OCI-LY7 (cell line): ENCODE results near the gene LGR5. TPM values are rescaled to one million over a fixed set of nuclear protein-coding genes. Genes with fewer than 3 reads are reported as not detected.

ENCODE experiments used
- BruUV-seq: library from RNA; stranded (reverse); fragments of 400-500 nt; replicated peaks from 2 replicates; lab custom pipeline; 2021; lab: Mats Ljungman, UMichigan
- CTCF ChIA-PET: fragments of 300-600 bp; sonication (Branson Sonifier 250); formaldehyde crosslinking; loops from one replicate; lab custom pipeline; 2022; ENCODE audit warnings: antibody characterized with exemption; ENCODE audit not compliant: unreplicated experiment; lab: Charles Lee
- POLR2A ChIA-PET: fragments of 300-600 bp; sonication (Branson Sonifier 250); formaldehyde crosslinking; loops from one replicate; lab custom pipeline; 2022; ENCODE audit warnings: antibody characterized with exemption; lab: Charles Lee
- DNase-seq: peaks from one replicate; pipeline ENCODE4 v3.0.0-alpha.2; 2015; ENCODE audit warnings: low spot score
- H2AFZ ChIP-seq: fragments of 200-600 bp; sonication (generic), shearing (Covaris generic); 2 replicates; pipeline ENCODE4 v1.6.1; 2014; ENCODE audit warnings: mild to moderate bottlenecking, antibody characterized with exemption, low read length, moderate library complexity
- H3K27ac ChIP-seq: fragments of 200-600 bp; sonication (generic); 2 replicates; pipeline ENCODE4 v1.5.1; 2014; ENCODE audit warnings: mixed run types, low read depth, mild to moderate bottlenecking, moderate library complexity, low read length, inconsistent platforms; ENCODE audit not compliant: poor library complexity, severe bottlenecking
- H3K36me3 ChIP-seq: fragments of 200-600 bp; sonication (generic); 2 replicates; pipeline ENCODE4 v1.6.1; 2014; ENCODE audit warnings: mild to moderate bottlenecking, antibody characterized with exemption, low read length, moderate library complexity, mixed read lengths; ENCODE audit not compliant: insufficient read depth
- H3K4me1 ChIP-seq: fragments of 200-600 bp; sonication (generic); 2 replicates; pipeline ENCODE4 v1.5.1; 2014; ENCODE audit warnings: mild to moderate bottlenecking, low read length; ENCODE audit not compliant: insufficient read depth, poor library complexity, severe bottlenecking
- H3K4me2 ChIP-seq: fragments of 200-600 bp; sonication (generic); 2 replicates; pipeline ENCODE4 v1.6.1; 2014; ENCODE audit warnings: mild to moderate bottlenecking, low read length
- H3K4me3 ChIP-seq: fragments of 200-600 bp; sonication (generic); 2 replicates; pipeline ENCODE4 v1.5.1; 2014; ENCODE audit warnings: mild to moderate bottlenecking, low read depth, low read length; ENCODE audit not compliant: poor library complexity, severe bottlenecking
- H3K79me2 ChIP-seq: fragments of 200-600 bp; sonication (generic); 2 replicates; pipeline ENCODE4 v1.6.1; 2016; ENCODE audit warnings: low read depth, mild to moderate bottlenecking, low read length, moderate library complexity, mixed read lengths; ENCODE audit not compliant: insufficient read depth
- H3K9me2 ChIP-seq: fragments of 200-600 bp; sonication (generic); 2 replicates; pipeline ENCODE4 v1.6.1; 2016; ENCODE audit warnings: mild to moderate bottlenecking, low read length, mixed read lengths; ENCODE audit not compliant: insufficient read depth
- H3K9me3 ChIP-seq: fragments of 200-600 bp; sonication (generic); 2 replicates; pipeline ENCODE4 v1.6.1; 2014; ENCODE audit warnings: mild to moderate bottlenecking, mixed run types, low read length, mixed read lengths
- H4K20me1 ChIP-seq: fragments of 200-600 bp; sonication (generic); 2 replicates; pipeline ENCODE4 v1.6.1; 2014; ENCODE audit warnings: mild to moderate bottlenecking, antibody characterized with exemption, low read length, moderate library complexity, mixed read lengths; ENCODE audit not compliant: insufficient read depth
- EZH2phosphoT487 ChIP-seq: fragments of 200-600 bp; sonication (generic); IDR thresholded peaks from 2 replicates; pipeline ENCODE4 v1.6.1; 2018; ENCODE audit warnings: low read depth, borderline replicate concordance, mild to moderate bottlenecking, mixed run types, antibody characterized with exemption, low read length, moderate library complexity, mixed read lengths
- intact Hi-C: fragments of 100-400 bp; cut with micrococcal nuclease; formaldehyde crosslinking; loops from one replicate; pipeline ENCODE4 v1.10.0; 2022; ENCODE audit not compliant: unreplicated experiment
- total RNA-seq, 2 experiments: library from RNA; depleted of rRNA in 1 of 2; stranded (reverse); fragments of >200 nt in 1 of 2; shearing (Covaris generic) in 1 of 2; gene quantifications; 2 replicates each; pipeline ENCODE4 v1.2.3, GENCODE V29; 2014 to 2022
- TF ChIP-seq, protein P1 (sequence below): fragments of 200-600 bp; sonication (generic); conservative IDR thresholded peaks from 2 replicates; pipeline ENCODE4 v1.5.1; 2014; ENCODE audit warnings: mild to moderate bottlenecking, antibody characterized with exemption, low read length, moderate library complexity, mixed read lengths

Gene LGR5
- total RNA-seq, 2 experiments from 2014 or later: 0.51 TPM; not detected in 1

DNA sequence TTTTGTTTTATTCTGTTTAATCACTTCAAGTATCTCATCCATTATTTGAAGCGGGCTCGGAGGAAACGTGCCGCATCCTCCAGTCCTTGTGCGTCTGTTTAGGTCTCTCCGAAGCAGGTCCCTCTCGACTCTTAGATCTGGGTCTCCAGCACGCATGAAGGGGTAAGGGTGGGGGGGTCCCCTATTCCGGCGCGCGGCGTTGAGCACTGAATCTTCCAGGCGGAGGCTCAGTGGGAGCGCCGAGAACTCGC lies 311 bp upstream of the LGR5 start:
- no peak for TF ChIP-seq EZH2phosphoT487
- TF ChIP-seq, protein P1, sequence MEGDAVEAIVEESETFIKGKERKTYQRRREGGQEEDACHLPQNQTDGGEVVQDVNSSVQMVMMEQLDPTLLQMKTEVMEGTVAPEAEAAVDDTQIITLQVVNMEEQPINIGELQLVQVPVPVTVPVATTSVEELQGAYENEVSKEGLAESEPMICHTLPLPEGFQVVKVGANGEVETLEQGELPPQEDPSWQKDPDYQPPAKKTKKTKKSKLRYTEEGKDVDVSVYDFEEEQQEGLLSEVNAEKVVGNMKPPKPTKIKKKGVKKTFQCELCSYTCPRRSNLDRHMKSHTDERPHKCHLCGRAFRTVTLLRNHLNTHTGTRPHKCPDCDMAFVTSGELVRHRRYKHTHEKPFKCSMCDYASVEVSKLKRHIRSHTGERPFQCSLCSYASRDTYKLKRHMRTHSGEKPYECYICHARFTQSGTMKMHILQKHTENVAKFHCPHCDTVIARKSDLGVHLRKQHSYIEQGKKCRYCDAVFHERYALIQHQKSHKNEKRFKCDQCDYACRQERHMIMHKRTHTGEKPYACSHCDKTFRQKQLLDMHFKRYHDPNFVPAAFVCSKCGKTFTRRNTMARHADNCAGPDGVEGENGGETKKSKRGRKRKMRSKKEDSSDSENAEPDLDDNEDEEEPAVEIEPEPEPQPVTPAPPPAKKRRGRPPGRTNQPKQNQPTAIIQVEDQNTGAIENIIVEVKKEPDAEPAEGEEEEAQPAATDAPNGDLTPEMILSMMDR: no peak
- POLR2A ChIA-PET: no interaction called here
- no peak overlapping the region for H3K4me2 ChIP-seq
- no peak overlapping the region for H3K27ac ChIP-seq
- BruUV-seq: no TSS peak
- CTCF ChIA-PET: no interaction called here
- no peaks in the 10 kb centered on the region for H4K20me1 ChIP-seq
- H3K9me3 ChIP-seq: 0 out of 2 replicates have a peak, but pooled peaks cover 4% of the 10 kb centered on the region
- H3K9me2 ChIP-seq: no peaks in the 10 kb centered on the region
- H3K4me3 ChIP-seq: no peak overlapping the region
- DNase-seq: no peak
- H3K4me1 ChIP-seq: no peaks in the 10 kb centered on the region
- H2AFZ ChIP-seq: no peak overlapping the region
- intact Hi-C loops: no loop called here
- no peaks in the 10 kb centered on the region for H3K79me2 ChIP-seq
- no peaks in the 10 kb centered on the region for H3K36me3 ChIP-seq

DNA sequence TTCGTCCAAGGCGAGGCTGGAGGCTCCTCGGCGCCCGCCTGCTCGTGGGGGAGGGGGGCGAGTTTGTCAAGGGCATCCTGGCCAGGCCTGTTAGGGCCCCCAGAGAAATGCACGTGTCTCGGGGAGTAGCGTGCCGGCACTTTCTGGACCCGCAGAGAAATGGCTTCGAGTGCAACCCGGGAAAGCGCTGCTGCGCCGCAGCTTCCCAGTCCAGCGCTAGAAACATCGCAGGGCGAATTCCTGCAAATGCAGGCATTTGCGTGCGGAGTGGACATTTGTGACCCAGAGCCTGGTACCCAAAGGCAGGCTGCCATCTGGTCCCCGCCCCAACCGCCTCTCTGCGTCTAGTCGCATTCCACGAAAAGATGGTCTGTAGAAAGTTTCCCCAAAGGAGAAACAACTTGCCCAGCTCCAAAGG lies 756 bp downstream of the LGR5 start:
- Histone ChIP-seq H2AFZ (no peak overlapping the region), H3K9me3 (0 out of 2 replicates have a peak, but pooled peaks cover 4% of the 10 kb centered on the region), H3K27ac (no peak overlapping the region), H4K20me1 (no peaks in the 10 kb centered on the region), H3K4me1 (no peaks in the 10 kb centered on the region), H3K9me2 (no peaks in the 10 kb centered on the region), H3K36me3 (no peaks in the 10 kb centered on the region), H3K4me3 (no peak overlapping the region), H3K4me2 (no peak overlapping the region), H3K79me2 (no peaks in the 10 kb centered on the region)
- ChIA-PET CTCF (no interaction called here), POLR2A (no interaction called here)
- intact Hi-C loops: no loop called here
- no TSS peak for BruUV-seq
- no peak for DNase-seq
- TF ChIP-seq, protein P1: no peak
- TF ChIP-seq EZH2phosphoT487: no peak

DNA sequence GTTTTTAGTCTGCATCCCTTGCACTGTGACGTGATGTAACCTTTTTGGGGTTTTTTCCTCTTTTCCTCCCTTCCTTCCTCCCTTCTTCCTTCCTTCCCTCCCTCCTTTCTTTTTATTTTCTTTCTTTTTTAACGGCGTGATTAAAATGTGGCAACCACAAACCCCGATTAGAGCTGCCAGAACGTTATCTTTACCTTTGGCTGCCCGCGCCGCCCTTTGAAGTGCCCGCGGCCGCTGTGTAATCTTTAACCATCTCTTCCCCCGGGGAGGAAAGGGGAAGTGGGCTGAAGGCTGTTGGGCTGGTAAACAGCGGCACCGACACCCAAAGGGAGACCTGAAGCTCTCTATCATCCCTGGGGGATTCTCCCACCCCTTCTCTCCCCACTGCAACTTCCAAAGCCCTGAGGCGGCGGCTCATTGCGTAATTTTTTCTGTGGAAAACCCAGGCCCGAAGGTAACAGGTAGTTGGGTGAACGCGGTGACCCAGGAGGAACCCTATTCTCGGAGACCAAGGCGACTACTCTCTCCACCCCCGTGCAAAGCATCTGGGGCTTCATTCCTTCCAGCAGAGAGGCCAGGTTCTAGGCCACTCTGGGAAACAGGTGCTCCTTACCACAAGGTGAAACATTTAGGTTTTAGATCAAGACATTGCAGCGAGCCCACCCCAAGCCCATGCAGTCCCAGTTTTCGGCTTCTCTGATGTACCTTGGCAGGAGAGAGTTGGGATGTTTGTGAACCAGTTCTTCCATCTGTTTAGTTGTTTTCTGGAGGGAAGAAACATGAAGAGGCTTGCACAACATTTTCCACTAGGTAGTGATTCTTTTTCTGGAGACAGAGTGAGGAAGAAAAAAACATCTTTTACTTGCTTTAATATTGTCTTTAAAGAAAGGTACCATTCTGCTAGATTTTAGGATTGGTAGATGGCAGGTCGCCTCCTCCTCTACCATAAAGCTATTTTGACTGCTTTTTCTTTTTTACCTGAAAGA lies 1.5 kb downstream of the LGR5 start:
- ChIA-PET POLR2A (no interaction called here), CTCF (no interaction called here)
- no peak overlapping the region for H3K4me2 ChIP-seq
- BruUV-seq: no TSS peak
- no peak overlapping the region for H2AFZ ChIP-seq
- intact Hi-C loops: no loop called here
- H4K20me1 ChIP-seq: no peaks in the 10 kb centered on the region
- no peak overlapping the region for H3K27ac ChIP-seq
- 0 out of 2 replicates have a peak, but pooled peaks cover 4% of the 10 kb centered on the region for H3K9me3 ChIP-seq
- no peak overlapping the region for H3K4me3 ChIP-seq
- TF ChIP-seq, protein P1: no peak
- TF ChIP-seq EZH2phosphoT487: no peak
- no peaks in the 10 kb centered on the region for H3K79me2 ChIP-seq
- no peak for DNase-seq
- H3K4me1 ChIP-seq: no peaks in the 10 kb centered on the region
- H3K9me2 ChIP-seq: no peaks in the 10 kb centered on the region
- no peaks in the 10 kb centered on the region for H3K36me3 ChIP-seq
